CD4-positive, alpha-beta T cell treated with Interleukin-6 for 4 hours (primary cell): ENCODE measurements around the gene DBN1.
"Not testable (repeated sequence)": the region's sequence is repeated elsewhere in the genome, so short reads cannot be mapped to it uniquely, and the experiment has no call there.

ENCODE experiments used
- DNase-seq: peaks from one replicate; pipeline ENCODE4 v3.0.0-alpha.2; 2020; ENCODE audit warnings: mixed read lengths

The DBN1 gene

DNA sequence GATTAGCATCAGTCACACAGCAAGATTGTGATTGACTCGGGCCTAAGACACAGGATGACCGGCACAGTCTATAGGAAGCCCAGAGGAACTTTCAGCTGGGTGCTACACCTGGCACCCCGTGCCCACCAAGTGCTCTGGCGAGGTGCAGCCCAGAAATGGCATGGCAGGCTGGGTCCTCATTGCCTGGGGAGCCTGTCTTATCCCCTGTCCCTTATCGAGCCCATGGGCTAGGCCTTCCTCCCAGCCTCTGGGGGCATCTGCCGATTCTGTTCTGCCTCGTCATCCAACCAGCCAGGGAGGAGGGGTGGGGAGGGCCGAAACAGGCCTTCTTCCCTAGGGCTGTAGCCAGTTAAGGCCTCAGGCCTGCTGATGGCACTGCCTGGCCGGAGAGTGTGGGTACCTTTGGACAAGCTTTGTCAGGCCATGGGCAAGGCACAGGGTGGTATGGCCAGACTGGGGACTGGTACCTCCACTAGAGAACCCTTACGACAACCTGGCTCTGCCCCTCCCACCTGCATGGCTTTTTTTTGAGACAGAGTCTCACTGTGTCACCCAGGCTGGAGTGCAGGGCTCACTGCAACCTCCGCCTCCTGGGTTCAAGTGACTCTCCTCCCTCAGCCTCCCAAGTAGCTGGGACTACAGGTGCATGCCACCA lies 45.4 kb downstream of the DBN1 start:
- peak; percentile 39 for DNase-seq

DNA sequence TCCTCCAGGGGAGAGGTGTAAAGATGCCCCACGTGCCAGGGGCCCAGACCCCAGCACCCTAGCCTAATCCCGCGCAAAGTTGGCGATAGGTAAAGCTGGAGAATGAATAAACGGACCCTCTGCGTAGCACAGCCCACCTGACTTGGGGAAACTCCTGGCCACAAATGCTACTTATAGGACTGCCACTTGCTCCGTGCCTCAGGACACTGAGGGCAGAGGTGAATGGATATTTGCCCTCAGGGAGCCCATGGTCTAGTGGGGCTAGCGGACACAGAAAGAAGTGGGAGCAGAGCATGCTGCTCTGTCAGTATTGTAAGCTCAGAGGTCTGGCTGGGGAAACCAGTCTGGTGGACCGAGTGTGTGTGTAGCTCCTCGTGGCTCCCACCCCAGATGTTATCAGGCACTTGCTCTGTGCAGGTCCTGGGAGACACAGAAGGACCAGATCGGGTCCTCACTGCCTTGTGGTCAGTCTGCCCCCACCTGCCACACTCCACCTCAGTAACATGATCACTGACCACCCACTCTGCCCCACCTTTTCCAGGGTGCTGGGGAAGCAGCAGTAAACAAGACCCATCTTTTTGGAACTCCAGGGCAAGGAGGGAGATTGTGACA lies 46.1 kb downstream of the DBN1 start:
- no peak for DNase-seq

DNA sequence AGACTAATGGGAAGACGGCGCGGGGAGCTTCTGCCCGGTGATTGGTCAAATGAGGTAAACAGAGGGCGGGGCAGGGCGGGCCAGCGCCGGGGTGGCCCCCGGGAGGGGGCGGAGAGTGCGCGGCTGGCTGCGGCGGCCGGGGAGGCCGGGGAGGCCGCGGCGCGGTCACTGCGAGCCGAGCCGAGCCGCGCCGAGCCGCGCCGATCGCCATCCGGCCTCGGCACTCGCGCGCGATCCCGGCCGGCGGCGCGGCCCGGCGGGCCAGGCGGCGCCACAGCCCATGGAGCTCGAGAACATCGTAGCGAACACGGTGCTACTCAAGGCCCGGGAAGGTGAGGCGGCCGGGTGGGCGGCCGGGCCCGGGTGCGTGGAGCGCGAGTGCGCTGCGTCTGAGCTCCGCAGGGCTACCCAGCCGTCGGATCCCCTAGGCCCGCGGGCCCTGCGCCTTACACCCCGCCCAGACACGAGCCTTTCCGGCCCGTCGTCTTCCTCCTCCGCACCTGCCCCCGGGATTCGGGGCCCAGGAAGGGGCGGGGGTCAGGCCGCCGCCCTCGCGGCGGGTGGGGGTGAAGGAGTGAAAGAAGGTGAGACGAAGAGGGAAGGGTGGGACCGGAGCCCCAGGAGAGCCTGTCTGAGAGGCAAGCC lies 46.7 kb downstream of the DBN1 start, which contains the start of gene GRK6:
Gene GRK6 (plus strand): TSS at position 111 of the 645 bp plus-strand sequence. CDS start 170 bp downstream, at position 281.
- peak; percentile 80 for DNase-seq

DNA sequence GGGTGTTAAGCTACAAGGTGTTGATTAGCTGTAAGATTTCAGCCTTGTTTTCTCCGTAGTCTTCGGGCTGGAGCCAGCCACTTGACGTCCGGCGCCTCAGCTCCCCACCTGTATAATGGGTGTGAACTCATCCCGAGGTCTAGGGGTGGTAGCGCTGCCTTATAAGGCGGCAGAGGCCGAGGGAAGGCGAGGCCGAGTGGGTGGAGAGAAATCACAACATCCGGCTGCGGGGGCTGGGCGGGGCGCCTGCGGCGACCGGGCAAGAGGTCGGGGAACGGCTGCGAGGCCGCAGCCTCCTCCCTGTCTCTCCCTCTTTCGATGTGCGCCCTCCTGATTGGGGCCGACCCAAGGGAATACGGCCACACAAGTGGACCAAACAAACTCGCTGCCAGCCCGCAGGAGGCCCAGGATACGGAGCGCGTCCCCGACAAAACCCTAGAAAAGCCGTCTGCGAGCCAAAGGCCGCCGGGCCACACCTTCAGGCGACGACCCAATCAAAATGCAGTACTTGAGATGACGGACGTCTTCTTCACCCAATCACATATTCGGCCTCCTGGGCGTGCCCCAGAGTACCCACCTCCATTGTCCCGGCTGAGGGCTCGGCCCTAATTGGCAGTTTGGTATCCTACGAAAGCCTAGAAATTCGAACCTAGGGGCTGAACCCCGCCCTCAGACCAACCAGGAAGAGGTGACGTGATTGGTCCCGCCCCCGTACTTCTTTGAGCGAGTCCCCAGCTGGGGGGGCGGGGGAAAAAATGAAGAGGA lies 47.5 kb downstream of the DBN1 start:
- DNase-seq = peak; percentile 100

DNA sequence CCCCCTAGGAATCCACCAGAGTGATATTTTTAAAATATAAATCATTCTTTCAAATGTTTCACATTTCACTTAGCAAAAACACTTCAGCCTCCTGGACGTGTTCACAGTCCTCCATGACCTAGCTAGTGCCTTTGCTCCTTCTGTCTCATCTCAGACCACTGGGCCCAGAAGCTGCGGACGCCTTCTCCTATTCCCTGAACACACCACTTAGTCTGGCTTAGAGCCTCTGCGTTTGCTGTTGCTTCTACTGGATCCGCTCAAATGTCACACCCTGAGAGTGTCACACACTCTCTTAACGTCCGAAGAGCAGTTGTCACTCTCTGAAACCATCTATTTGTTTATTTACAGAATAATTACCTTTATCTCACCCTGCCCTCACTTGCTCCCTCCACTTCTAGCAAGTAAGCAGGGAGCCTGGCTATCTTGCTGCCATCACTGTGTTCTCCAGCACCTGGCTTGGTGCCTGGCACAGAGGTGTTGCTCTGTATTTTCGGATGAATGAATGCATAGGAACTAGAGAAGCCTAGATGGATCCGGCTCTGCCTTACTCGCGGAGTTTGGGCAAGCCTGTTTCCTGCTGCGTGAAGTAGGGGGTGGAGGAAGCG lies 48.1 kb downstream of the DBN1 start:
- no peak for DNase-seq

DNA sequence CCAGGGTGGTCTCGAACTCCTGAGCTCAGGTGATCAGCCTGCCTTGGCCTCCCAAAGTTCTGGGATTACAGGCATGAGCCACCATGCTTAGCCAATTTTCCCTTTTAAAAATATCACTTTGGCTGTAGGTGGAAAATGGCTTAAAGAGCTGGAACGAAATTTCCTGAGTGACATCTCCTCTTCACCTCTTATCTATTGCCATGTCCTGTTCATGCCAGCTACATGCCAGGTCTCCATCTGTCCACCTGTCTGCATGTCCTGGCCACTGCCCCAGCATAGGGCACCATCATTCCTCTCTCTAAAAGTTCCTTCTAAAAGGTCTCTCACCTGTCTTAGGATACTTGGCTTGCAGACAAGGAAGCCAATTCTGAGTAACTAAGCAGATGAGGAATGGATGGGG lies 49.8 kb downstream of the DBN1 start:
- DNase-seq = no peak

DNA sequence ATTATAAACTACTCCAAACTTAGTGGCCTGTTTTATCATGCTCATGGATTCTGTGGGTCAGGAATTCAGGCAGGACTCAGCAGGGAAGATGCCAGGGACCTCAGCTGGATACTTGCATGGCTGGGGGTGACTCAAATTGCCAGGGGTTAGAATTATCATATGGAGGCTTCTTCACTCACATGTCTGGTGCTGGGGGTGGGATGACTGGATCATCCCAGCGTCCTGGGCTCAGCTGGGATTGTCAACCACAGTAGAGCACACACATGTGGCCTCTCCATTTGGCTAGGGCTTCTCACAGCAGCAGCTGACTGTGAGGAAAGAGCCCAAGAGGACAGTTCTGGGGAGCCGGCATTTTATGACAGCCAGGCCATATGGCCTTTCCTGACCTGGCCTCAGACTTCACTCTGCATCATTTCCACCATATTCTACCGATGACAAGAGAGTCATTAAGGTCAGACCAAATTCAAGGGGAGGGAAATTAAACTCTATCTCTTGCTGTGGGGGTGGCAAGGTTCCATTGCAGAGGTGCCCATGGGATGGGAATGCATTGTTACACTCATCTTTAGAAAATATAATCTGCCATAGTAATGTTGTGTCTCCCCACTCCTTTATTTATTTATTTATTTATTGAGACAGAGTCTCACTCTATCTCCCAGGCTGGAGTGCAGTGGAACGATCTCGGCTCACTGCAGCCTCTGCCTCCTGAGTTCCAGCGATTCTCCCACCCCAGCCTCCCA lies 52.2 kb downstream of the DBN1 start:
- no peak for DNase-seq

DNA sequence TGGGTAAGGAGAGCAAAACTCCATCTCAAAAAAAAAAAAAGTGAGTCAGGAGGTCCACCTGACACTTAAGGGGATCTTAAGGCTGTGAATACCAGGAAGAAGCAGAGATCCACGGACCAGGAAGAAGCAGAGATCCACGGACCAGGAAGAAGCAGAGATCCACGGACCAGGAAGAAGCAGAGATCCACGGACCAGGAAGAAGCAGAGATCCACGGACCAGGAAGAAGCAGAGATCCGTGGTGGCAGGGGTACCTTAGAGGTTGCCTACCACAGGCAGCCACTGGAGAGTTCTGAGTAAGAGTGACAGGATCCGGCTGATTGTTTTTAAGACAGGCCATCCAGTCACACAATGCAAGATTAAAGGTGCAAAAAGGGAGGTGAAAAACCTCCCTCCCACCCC lies 53.0 kb downstream of the DBN1 start:
- not testable (repeated sequence) for DNase-seq

DNA sequence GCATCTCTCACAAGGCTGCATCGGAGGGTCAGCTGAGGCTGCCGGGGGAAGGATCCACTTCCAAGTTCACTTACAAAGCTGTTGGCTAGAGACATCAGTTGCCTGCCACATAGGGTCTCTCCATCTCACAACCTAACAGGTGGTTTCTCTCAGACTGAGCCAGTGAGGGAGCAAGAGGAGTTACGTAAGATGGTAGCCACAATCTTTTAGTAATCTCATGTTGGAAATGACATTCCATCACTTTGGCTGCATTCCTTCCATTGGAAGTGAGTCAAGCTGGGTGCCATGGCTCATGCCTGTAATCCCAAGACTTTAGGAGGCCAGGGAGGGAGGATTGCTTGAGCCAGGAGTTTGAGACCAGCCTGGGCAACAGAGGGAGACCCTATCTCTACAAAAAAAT lies 54.4 kb downstream of the DBN1 start:
- DNase-seq = no peak

DNA sequence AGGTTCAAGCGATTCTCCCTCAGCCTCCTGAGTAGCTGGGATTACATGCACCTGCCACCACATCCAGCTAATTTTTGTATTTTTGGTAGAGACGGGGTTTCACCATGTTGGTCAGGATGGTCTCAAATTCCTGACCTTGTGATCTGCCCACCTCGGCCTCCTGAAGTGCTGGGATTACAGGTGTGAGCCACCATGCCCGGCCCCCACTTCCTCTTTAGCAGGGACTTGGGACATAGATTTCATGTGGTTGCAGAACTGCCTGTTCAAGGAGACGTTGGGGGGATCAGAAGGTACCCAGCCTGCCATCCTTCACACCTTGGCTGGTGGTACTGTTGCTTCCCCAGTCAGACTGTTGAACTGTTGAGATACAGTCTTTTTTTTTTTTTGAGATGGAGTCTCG lies 56.4 kb downstream of the DBN1 start:
- not testable (repeated sequence) for DNase-seq

DNA sequence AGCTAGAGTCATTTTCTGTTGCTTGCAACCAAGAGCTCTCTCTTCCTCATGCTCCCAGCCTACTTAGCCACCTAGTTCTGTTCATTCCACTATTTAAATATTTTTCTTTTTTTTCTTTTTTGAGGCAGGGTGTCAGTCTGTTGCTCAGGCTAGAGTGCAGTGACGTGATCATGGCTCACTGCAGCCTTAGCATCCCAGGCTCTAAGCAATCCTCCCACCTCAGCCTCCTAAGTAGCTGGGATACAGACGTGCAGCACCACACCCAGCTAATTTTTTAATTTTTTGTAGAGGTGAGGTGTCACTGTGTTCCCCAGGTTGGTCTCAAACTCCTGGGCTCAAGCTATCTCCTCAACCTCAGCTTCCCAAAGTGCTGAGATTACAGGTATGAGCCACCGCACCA lies 59.0 kb downstream of the DBN1 start:
- no peak for DNase-seq

DNA sequence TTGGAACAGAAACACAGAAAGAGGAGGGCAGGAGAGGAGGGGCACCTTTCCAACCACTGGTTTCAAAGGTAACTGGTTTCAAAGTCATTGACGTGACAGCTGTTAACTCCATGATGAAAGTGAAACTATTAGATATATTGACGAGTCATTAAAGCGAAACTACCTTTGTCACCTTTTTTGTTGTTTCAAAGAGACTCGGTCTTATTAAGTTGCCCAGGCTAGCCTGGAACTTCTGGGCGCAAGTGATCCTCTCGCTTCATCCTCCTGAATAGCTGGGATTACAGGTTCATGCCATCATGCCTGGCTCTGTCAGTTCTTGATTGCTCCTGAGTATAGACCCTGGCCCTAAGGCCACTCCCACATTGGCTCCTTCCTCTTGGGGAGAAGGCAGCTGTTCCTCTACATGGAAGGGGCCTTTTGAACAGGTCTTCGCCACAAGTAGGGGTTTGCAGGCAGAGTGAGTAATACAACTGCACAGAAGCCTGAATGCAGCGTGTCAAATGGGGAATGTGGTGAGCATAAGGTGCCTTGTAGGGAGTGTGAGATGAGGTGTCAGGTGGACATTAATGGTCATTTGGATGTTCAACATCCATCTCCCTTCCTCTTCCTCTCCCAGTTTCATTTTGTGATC lies 60.7 kb downstream of the DBN1 start:
- DNase-seq = peak; percentile 21

DNA sequence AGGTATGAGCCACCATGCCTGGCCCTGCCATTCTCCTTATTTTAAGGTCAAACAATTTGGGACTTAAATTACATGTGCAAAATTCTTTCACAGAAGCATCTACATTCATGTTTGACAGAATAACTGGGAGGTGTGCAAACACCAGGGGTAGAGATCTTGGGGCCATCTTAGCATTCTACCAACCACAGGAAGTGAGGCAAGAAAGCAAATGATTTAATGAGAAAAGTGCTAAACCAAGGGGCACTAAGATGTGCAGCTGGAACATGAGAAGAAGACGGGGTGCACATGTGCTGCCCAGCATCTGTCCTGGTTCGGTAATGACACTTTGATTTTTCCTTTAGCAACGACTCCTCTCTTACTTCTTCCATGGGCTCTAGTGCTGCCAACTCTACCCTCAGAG lies 62.9 kb downstream of the DBN1 start:
- DNase-seq = no peak

DNA sequence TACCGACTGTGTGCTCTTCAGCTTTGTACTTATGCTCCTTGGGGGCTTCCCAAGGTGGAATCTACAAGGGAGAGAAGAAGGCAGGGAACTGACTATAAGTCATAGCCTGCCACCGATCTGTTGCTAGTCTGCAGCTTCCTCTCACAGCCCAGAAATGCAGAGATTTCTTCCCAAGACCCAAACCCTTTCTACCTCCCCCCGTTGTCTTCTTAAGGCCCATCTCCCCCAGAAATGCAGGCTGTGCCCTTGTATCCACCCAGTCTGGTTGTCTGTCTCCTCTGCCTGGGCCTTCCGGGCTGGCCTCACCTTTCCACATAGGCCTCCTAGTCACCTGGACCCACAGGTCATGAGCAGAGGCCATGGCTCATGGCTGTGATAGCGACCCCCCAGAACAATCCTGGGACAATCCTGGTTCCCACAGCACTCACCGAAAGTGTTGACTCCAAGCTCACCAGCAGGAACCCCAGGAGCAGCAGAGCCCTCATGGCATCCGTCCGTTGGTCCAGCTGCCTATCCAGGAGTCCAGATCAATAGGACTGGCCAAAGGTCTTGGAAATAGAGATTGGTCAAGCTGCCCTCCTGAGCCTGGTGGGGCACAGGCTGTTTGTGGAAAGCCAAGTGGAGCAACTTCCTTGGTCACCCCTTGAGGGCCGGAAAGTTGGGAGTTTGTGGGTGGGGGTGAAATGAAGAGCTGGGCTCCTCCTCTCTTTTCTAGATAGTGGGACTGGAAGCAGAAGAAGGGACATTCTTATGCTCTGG lies 64.2 kb downstream of the DBN1 start, which contains the start of gene F12:
Gene F12 (minus strand): TSS at position 522 of the 759 bp plus-strand sequence. CDS start 37 bp downstream, at position 485.
- DNase-seq = no peak
